ENCODE results near the gene CAPG.
A peak's percentile ranks its signal among the peaks of the same experiment; 100 is the strongest.

CAPG gene

DNA sequence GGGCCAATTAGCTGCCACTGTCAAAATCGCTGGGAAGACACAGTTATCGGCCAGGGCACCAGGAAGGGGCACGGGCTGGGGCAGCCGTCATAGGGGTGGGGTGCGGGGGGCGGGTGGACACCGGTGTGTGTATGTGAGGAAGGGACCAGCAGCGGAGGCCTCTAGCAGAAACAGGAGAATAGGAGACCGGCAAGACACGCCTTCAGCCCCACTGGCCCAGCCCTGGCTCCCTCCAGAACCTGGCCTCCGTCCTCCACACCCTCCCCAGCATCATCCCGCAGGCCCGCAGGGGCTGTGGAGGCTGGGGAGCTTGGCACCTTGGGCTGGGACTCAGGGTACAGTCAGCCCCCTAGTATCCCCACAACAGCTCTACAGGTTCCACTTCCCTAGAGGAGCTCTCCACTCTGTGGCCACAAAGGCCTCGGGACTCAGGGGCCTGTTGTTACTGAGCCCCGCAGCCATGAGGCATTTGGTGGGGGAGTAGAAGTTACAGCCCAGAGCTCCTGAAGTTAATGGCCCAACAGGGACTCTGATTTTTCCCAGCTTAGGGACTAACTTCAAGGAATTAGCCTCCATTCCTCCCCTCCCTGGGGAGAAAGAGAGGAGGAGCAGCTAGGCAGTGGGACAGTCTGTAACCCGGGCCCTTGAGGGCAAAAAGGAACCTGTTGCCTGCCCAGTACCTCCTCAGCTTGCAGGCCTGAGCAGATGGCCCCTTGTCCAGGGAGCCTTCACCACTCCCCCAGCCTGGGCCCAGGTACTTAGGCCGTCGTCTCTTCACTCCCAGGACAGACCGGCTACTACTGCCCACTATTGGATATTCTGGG, 28.2 kb upstream of the CAPG start:
- no peak for DNase-seq

DNA sequence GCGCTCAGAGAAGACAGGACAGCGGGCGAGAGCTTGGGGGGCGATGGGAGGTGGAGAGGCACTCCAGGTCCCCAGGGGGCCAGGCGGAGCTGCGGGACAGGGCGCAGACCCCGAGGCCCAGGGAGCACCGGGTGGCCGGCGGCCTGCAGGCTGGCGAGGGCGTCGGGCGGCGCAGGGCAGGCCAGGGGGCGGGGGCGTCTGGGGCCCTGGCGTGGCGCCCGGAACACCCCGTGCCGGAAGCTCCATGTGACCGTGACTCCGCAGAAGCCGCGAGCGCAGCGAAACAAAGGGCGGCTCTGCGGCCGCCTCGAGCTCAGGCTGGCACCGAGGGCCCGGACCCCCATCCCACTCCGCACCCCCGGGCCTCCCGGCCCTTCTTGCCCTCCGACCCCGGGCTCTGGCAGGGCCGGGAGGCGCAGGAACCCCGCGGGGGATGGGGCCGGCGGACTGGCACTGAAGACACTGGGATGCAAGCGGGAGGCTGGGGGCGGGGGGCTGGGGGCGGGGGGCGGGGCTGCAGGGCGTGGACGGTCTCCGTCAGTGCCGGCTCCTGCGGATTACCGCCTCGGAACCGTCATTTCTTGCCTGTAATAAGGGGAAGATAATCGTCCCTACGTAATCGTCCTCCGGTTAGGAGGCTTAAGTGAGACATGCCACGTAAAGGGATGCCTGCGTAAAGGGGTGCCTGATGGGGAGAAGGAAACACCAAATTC, 27.5 kb upstream of the CAPG start:
- peak; percentile 75 to 80 for DNase-seq

DNA sequence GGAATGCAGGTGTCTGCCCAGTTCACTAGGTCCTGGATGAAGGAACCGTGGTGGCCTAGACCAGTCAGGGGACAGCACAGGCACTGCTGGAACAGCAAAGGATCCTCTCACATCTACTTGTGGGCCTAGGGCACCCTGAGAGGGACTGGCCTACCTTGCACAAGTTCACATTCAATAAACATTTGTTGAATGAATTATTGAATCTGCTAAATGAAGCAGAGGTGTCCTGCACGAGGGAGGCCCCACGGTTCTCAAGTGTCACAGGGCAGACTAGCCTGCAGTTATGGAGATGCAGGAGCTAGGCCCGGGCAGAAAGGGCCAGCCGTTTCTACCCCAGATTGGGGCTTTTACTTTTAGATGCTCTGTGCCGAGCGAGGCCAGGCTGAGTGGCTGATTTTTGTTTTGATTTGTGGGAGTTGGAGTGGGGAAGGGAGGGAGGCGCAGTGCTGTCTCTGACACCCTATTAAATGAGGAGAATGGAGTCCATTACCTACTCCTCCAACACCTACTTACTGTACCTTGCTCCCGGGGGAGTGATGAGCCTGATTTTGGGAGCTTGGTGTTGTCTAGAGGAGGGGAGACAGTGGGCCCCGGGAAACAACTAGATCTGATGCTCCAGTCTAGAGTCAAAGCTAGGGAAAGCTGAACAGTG, 26.8 kb upstream of the CAPG start:
- DNase-seq, result no peak

DNA sequence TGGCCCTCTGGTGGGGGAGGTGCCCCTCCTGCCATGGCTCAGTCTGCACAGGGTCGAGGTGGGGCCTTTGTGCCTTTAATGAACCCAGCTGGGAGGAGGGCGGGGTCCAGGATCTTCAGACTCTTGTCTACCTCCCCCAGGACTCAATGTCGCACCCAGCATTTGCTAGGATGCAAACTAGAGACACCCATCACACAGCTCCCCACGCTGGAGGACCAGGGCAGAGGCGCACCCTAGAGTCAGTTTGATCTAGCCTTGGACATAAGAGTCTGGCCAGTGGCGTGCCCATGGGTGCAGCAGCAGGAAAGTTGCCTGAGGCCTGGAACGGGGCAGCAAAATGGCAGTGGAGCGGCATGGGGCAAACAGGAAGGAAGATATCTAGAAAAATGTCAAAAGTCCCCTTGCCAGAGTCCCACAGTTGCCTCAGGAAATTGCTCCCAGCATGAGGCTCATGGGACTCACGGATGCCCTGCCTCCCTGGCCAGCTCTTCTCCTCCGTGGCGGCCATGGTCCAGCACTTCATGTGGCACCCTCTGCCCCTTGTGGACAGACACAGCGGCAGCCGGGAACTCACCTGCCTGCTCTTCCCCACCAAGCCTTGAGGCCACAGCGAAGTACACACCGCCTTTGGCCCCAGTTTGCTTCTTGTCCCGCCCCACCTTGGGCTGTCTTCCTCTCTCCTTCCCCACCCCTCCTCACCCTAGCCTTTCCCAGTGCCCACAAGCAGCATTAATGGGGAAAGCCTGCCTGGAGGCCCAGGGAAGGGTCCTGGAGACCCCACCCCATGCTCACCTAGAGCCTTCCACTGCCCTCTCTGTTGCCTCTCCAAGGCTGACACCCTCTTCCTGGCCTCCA, 26.0 kb upstream of the CAPG start:
- no peak for DNase-seq

DNA sequence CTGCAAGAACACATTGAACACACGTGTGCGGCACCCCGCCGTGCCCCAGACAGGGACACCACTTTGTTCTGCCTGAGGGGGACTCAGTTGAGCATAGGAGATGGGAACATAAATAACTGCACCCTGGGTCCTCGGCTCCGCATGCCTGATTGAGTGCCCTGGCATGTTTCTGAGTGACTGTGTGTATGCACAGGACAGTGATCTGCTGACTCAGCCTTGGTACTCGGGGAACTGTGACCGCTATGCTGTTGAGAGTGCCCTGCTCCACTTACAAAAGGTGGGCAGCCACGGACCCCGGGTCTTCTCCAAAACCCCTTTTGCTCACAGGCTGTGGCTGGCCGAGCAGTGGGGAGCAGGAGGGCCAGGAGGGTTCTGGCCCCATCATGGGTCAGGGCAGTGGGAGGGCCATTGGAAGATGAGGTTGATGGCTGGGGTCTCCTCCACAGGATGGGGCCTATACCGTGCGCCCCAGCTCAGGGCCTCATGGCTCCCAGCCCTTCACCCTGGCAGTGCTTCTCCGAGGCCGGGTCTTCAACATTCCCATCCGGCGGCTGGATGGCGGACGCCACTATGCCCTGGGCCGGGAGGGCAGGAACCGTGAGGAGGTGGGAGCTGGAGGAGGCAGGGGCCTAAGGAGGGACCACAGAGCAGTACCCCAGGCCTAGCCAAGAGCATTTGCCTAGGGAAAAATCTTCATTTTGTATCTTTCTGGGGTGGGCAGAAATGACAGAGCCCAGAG, 25.2 kb upstream of the CAPG start:
- DNase-seq, result no peak

DNA sequence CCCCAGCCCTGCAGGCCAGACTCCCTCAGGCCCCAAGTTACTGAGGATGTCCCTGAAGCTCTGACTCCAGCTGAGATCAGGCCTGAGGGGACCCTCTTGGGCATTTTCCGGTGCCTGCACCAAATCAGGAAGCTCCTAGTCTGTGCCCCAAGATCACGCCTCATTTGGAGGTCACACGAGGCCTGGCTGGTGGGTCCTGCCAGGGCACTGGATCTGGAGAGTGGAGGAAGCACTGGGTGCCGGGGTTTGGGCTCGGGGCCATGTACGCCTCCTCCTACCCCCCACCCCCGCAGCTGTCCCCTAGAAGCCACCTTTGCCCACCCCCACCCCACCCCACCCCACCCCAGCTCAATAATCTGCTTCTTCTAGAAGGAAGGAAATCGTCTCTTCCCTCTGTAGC, 24.5 kb upstream of the CAPG start:
- DNase-seq, result no peak

DNA sequence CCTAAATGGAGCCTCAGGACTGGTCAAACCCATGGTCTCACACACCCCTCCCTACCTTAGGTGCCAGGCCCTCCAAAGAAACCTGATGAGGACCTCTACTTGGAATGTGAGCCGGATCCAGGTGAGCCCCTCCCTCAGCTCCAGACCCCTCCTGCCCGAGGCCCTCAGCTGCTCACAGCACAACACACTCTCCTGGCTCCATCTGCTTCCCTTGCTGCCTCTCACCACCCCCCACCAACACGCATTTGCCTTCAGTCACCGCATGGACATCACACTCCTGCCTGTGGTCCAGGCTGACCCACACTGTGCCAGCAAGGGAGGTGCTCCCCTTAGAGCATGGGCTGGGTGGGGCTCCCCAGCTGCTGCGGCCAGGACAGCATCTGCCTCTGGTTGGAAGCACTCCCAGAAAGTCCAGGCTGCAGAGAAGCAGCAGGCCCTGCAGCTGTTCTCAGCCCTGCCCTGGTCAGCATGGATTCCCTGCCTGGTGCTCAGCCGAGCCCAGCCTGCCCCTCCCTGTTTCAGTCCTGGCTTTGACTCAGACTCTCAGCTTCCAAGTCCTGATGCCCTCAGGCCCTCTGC, 23.4 kb upstream of the CAPG start:
- no peak for DNase-seq

DNA sequence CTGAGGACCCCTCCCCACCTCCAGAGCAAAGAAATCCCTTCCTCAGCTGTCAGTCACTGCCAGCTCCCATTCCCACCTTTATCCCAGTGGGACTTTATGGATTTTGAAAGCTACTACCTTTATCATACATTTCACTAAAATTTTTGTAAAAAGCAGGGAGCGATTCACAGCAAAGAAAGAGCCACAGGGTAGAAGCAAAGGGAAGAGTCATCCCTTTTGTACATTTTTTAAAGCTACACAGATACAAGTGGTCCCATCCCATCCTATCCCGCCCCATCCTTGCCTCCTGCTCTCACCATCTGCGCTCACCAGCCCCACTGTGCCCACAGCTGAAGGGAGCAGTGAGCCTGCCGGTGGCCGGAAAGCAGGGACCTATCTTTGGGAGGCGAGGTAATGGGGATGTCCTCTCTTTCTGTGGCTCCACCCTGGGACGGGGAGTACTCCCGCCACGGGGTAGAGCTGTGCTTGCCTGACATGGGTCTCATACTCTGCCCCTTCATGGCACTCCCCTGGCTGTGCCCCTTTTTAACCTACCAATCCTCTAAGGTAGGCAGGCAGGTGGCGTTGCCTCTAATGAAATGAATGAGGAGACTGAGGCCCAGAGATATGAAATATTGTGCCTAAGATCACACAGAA, 21.5 kb upstream of the CAPG start:
- no peak for DNase-seq

DNA sequence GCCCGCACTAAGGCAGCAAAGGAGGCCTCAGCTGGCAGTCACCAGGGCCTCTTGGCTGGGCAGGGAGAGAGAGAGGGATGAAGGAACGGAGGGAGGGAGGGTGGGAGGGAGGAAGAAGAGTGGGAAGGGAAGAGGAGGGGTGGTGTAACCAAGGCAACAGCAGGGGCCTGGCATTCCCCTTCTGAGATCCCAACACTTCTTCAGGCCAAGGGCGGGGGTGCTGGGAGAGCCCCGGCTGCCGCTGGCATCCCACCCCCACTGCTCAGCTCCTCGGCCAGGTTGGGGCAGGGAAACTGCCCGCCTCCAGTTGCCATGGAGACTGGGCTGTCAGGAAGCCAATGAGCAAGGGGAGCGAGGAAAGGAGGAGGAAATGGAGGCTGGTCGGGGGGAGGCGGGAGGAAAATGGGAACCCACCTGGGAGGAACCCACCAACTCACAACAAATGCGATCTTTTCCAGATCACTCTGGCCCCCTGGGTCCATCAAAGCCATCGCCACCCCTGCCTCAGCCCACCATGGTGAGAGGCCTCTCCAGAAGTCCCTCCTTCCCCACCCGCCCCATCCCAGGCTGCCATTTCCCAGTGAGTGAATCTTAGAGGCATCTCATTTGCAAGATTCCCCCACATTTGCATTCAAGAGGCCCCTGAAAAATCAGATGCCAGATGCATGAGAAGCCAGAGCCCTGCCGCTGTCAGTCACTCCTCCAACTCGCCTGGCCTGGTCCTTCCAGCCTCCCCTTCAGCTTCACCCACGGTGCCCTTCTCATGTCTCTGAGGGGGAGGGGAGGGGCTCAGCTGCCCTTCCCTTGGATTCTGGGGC, 20.8 kb upstream of the CAPG start:
- DNase-seq, result no peak

DNA sequence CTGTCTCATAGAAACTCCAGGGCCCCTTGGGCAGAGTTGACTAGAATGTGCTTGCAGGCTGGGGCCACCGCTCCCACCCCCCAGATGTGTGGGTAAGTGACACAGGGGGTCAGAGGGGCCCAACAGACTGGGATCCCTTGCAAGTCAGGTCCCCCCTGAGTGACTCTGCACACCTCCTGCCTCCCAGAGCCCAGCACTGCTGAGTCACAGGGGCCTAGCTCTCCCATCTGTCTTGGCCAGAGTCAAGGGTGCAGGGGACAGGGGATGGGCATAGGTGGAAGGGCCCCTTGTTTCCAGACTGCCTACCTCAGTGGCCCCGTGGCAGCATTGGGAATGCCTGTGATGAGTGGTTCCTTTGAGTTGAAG, 19.7 kb upstream of the CAPG start:
- DNase-seq, result no peak

DNA sequence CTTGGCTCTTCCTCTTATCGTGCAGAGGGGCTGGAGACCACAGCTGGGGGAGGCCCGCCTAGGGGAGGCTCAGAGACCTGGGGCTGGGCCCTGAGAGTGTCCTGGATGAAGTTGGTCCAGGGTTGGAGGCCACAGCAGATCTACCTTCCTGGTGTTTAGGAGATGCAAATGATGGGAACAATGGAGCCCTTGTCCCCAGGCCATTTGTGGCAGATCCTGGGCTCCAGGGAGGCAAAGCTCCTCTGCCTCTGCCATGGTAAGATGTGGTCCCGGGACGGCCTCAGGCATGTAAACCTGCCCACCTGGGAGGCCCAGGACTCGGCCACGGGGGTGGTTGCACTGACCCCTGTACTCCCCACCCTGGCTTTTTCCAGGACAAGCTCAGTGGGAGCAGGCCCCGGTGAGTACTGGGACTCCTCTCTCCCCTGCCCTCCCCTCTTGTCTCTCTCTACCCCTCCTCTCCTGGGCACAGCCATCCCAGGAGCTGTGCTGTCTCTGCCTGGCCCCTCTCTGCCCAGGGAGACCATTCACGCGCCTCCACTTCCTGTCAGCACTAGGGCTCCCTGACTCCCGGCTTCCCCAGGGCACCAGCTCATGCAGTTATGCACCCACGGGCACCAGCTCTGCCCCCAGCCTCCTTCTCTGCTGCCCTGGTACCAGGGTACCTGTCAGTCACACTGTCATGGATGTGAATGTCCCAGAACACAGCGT, 19.2 kb upstream of the CAPG start:
- no peak for DNase-seq

DNA sequence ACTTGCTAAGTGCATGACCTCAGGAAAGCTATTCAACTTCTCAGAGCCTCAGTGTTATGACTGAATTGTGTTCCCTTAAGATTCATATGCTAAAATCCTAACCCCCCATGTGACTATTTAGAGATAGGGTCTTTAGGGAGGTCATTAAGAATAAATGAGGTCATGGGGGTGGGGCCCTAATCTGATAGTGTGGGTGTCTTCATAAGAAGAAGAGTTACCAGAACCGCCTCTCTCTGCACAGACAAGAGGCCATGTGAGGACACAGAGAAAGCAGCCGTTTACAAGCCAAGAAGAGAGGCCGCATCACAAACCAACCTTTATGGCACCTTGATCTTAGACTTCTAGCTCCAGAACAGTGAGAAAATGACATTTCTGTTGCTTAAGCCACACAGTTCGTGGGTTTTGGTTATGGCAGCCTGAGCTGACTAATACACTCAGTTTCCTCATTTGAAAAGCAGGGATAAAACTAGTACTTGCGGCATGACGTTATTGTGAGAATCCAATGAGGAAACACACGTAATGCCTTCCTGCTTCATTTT, 18.2 kb upstream of the CAPG start:
- DNase-seq, result no peak

DNA sequence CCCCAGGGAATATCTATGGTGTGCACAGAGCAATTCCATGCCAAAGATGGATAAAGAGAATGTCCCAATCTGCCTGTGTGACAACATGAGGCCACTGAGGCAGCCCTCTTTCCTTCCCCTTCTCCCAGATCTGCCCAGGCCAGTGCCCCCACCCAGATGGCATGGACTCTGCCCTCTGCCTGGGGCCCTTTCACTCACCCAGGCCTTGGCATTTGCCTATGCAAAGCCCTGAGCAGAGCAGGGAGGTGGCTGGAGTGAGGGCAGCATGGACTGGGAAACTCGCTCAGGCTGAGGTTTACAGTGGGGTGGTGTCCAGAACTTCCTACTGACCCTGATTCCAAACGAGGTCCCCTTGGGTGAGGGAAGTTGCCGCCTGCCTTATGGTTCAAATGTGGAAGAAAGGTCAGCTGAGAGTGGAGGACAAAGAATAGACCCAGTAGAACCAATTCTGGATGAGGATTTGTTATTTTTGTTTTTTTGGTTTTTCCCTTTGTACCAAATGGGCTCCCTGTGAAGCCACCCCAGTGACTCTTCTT, 17.2 kb upstream of the CAPG start:
- no peak for DNase-seq

DNA sequence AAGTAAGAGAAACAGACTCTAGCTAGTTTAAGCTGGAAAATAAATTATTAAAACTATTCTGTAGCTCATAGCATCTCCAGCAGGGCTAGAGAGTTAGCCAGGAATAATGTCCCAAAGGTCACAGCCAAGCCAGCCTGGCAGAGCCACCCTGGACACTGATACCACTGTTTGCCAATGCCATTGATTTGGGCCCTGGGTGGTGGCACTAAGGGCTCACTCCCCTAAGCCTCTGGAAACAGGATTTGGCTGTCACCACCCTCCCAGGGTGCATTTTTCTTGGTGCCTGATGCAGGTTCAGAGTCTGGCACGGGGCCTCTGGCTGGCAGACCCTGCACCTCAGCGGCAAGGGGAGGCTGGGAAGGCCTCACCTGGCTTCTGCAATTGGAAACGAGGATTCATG, 15.4 kb upstream of the CAPG start:
- DNase-seq, result no peak

DNA sequence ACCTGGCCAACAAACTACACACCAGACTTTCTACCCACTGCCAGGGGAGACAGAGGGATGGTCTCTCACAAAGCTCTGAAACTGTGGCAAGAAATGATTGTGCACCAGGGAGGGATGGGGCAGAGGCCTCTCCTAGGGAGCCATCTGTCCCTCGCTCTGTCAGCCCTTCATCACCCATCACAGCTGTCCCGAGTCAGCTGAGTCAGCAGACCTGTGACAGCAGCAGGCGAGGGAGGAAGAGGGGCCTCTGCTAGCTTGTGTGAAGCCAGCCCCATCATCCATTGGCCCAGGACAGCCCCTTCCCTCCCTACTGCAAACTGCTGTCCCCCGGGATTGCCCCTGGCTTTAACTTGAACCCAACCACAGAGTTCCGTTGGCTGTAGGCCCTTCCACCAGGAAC, 13.4 kb upstream of the CAPG start:
- DNase-seq, result no peak

DNA sequence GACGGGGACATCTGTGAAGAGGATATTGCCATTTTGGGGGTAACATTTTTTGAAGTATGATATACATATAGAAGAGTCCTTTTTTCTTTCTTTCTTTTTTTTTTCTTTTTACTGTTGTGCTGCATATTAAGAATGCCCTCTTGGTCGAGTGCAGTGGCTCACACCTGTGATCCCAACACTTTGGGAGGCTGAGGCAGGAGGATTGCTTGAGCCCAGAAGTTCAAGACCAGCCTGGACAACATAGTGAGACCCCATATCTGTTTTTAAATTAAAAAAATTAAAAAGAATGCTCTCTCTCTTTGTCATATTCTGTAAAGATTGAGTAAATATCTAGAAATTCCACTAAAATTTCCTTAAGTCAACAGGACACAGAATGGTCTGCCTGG, 11.9 kb upstream of the CAPG start:
- DNase-seq, result no peak

DNA sequence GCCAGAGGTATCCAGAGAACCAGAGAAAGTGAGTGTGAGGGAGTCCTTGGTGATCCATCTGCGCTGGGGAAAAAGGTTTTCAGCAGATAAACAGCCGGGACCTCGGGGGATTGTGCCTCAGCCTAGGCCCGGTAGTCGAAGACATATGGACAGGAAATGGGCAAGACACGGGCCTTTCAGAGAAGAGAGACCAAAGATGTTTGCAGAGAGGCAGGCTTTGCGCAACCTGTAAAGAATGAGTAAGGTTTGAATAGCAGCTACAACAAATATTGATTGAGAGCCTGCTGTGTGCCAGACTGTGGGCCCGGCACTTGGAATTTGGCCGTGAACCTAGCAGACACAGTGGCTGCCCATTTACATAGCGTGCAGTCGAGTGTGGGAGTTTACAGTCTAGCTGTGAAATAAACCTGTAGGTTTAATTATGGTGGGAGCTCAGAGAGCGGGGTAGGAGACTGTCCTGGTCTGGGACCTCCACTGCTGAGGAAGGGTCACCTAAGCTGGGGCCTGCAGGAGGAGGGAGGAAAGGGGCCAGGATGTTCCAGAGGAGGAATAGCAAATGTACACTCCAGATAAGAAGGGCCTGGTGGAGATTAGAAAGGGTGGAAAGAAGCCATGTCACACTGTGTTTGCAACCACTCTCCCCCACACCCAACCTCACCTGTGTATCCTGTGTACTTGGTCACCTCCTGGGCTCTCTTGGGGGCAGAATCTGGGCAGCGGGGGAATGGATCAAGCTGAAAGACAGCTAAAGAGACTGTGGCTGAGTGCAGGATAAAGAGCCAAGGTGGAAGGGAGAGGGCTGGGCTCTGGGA, 11.3 kb upstream of the CAPG start:
- no peak for DNase-seq

DNA sequence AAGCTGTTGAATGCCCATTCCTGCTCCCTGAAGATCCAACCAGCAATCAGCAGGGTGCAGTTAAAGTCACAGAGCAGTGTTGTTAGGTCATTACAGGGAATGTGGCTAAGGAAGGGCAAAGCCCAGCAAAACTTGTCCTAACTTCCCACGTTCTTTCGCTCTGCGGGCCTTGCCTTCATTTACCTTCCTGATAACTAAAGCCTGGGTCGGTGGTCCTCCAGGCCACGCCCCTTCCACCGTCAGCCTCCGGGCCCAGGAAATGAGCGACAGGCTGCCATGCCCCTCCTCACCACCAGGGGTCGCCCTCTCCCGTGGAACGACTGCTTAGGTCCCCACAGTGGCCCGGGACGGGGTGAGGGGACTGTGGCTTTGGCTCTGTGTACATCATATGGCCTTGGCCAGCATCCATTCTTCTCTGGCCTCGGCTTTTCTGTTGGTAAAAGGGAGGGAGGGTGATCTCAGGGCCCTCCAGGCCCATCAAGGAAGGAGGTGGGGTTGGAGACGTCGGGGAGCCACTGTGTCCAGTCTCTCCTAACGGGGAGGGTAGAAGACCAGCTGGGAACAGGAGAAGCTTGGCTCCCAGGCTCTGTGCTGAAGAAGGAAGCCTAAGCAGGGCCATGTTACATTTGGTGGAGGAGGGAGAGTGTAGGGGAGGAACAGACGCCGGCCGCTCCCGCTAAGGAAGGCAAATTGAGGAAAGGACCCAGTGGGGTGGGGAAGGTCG, 10.5 kb upstream of the CAPG start:
- peak; percentile 97 for DNase-seq

All from activated CD4-positive, alpha-beta T cell treated with anti-CD3 and anti-CD28 coated beads, Interleukin-2, amount 50 U/mL, for 48 hours (primary cell).